Hippocampal formation (tissue), 2 donors: ENCODE measurements around the gene OVOL3.
"Not testable (repeated sequence)": the region's sequence is repeated elsewhere in the genome, so short reads cannot be mapped to it uniquely, and the experiment has no call there.

Experiments used
- DNase-seq, 2 donors: peaks; one replicate each; lab custom pipeline; 2025; lab: John Stamatoyannopoulos, UW

Gene OVOL3

GRCh38 chr19:36131221-36131620 lies 20.3 kb downstream of the OVOL3 start:
- not testable (repeated sequence) for DNase-seq

GRCh38 chr19:36134867-36135266 lies 23.9 kb downstream of the OVOL3 start:
- DNase-seq, result not testable (repeated sequence)

GRCh38 chr19:36136964-36137686 lies 26.2 kb downstream of the OVOL3 start:
- no peak for DNase-seq

GRCh38 chr19:36139120-36139472 lies 28.2 kb downstream of the OVOL3 start:
- DNase-seq, result no peak

GRCh38 chr19:36139473-36140303 lies 28.7 kb downstream of the OVOL3 start, which contains the start of gene CAPNS1:
TSS of gene CAPNS1 (plus strand) at chr19:36140066. CDS start at chr19:36141012, 946 bp downstream.
- DNase-seq, result peak; percentile 92 to 96

DNA sequence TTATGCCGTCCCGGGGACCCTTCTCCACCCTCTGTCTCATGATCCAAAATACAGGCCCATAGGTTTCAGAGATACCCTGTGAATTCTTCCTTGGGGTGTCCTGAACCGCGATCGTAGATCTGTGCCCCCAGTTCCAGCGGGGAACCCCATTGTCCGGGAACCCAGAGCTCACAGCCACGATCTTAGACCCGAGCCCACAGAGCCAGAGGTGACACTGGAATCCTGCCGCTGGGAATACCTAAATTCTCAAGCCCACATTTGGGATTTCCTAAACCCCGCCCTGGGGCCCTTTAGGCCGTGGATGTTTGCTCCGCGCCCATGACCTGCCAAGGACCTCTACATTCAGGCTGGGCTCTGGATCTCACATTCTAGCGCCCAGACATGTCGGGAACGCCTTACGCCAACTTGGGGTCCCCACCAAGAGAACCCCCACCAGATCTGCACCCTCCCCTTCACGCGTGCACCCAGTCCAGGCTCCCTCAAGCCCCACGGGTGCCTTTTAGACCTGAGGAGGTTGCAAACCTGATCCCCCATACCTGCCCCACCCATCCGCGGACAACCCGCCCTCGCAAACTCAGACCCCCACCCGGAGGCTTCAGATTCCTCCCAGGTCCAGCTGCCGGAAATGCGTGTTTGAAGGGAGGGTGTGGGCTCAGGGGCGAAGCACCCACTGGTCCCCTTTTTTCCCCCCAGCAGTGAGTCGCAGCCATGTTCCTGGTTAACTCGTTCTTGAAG lies 29.5 kb downstream of the OVOL3 start:
- DNase-seq, result no peak

DNA sequence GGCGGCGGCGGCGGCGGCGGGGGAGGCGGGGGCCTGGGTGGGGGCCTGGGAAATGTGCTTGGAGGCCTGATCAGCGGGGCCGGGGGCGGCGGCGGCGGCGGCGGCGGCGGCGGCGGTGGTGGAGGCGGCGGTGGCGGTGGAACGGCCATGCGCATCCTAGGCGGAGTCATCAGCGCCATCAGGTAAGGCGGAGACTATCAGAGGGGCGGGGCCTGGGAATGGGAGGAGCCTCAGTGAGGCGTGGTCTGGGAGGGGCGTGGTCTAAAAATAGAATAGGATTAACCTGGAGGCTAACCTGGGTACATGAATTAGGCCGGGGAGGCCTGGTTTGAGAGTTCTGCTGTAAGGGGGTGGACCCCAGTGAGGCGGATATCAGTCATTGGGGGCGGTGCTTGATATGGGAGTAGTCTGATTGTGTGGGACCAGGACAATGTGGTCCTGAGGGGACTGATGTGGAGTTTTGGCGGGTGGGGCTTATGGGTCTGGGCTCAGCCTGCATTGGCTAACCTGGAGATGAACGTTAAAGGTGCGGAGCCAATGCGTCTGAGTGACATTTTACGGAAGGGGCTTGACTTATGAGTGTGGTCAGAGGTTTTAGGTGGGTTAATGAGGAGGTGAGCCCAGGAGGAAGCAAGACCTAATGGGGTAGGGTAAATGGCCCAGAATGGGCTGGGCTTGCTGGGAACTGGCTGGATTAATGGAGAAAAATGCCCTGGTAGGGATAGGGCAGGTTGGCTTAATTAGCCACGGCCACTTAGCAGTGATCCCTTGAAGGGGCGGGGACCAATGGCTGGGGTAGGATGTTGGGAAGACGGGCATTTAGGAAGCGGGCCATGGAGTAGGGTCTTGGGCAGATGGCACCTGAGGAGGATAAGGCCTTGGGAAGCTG lies 30.3 kb downstream of the OVOL3 start:
- DNase-seq, result peak; percentile 10 to 48

DNA sequence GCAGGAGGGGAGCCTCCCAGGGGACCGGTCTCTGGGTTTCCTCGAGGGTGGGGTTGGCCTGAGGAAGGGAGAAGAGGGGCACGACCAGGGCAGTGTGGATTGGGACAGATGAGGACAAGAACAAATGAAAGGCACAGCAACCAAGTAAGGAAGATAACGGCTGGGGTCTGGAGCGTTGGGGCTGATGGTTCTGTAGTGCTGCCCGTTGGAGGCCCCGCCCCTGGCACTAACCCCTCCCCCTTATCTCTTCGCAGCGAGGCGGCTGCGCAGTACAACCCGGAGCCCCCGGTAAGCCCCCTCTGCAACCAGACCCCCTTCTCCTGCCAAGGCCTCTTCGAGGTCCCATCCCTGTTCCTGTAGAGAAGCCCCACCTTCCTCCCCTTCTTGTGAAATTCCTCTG lies 31.1 kb downstream of the OVOL3 start:
- no peak for DNase-seq

DNA sequence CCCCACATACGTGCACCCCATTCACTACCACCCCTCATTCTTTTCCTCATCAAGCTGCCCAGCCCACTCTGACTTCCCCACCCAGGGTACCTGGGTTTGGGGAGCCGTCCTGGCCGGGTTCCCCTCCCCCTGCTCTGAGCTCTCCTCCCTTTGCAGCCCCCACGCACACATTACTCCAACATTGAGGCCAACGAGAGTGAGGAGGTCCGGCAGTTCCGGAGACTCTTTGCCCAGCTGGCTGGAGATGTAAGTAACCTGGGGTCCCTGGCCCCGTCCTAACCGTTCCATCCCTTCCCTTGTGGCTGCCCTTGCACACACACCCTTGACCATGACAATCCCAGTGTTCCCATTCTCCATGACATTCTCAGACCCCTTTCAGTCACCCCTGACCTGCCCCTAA lies 31.6 kb downstream of the OVOL3 start:
- no peak for DNase-seq

GRCh38 chr19:36144624-36145023 lies 33.7 kb downstream of the OVOL3 start:
- no peak for DNase-seq

GRCh38 chr19:36149673-36150406 lies 38.9 kb downstream of the OVOL3 start:
- no peak for DNase-seq

GRCh38 chr19:36150586-36150985 lies 39.6 kb downstream of the OVOL3 start:
- DNase-seq, result no peak

DNA sequence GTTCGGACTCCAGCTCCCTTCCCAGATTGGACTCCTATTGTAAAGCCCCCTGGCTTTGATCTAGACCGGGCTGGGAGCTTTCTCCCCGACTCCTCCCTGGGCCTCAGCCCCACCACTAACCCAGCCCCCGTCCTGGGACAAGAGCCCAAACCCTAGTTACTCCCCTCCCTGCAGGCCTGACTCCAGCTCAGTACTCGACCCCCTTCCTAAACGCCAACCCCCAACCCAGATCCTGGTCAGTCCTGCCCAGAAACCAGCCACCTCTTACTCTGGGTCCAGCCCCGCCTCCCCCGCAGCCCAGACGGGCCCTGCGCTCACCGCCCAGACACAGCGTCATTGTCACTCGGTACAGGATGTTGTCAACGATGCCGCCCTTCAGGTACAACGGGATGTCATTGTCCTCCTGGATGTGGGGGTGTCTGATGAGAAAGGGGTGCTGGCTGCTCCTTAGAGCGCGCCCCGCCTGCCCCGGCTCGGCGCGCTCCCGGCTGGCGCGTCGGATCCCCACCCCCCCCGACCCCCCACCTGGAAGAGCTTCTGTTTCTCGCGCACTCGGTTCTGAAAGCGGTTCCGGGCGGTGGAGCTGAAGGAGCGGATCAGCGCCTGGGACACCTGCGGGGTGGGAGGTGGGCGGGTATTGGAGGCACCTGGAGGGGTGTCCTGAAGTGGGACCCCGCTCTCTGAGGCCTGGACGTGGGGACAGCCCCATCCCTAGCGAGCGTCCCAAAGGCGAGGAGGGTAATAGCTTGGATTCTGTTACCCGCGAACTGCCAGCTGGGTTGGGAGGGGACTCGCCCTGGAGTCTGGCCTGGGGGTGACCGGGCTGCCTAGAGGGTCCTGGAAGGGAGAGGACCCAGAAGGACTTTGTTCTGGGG lies 40.4 kb downstream of the OVOL3 start:
- DNase-seq, result no peak

GRCh38 chr19:36152019-36152351 lies 41.0 kb downstream of the OVOL3 start:
- no peak for DNase-seq

- DNase-seq, result no peak
Observed at GRCh38 chr19:36152352-36153091, 41.6 kb downstream of the OVOL3 start, which contains the start of gene COX7A1. TSS of gene COX7A1 (minus strand) at chr19:36152447. CDS start at chr19:36152407, 40 bp downstream.

GRCh38 chr19:36153126-36153525 lies 42.2 kb downstream of the OVOL3 start:
- no peak for DNase-seq

DNA sequence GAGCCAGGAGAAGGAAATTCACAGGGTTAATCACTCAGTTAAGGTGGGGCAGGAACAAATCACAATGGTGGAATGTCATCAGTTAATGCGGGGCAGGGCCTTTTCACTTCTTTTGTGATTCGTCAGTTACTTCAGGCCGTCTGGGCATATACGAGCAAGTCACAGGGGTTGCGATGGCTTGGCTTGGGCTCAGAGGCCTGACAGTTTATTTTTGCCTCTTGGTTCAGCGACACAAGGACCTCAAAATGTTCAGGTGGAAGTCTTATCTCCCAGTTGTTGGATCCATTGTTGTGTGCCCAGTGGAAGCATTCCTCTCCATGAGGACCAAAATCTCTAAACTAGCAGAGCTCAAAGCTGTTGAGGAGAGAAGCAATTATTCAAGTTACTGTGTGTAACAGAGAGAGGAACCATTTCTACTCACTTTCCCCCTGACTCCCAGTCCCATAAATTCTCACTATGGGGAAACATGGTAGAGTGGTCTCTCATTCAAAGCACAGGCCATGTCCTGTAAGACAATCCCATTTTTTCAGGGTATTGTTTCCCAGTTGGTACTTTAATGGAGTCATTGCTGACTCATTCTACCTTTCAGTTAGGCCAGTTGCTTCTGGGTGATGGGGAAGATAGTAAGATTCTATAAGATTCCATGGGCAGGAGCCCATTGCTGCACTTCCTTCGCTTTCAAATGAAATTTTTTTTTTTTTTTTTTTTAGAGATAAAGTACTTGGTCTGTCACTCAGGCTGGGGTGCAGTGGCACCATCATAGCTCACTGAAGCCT lies 50.1 kb downstream of the OVOL3 start:
- DNase-seq, result no peak
